GM21381 (cell line): ENCODE results near the gene DLG2.
"Not testable (repeated sequence)": the region's sequence is repeated elsewhere in the genome, so short reads cannot be mapped to it uniquely, and the experiment has no call there.

Experiments used
- ATAC-seq: cut with Tn5 transposase; IDR thresholded peaks from one replicate; pipeline ENCODE4 v1.9.1; 2021; ENCODE audit warnings: mild to moderate bottlenecking, moderate library complexity; ENCODE audit not compliant: unreplicated experiment

DLG2 gene

DNA sequence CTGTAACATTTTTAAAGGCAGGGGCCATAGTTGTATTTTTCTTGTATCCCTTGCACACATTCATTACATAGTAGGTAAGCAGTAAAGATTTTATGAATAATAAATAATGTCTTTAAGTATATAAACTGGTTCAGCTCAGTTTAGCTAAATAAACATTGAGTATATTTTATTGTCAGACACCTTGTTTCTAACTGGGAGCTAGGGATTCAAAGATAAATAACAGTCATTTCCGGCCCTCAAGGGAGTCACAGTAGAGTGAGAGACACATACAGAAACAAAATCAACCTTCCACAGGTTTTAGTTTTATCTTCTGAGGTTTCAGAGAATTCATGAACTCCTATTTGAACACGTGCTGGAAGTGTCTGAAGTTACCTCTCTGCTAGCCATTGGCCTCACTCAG is 760.2 kb downstream of the DLG2 start:
- ATAC-seq = no peak

DNA sequence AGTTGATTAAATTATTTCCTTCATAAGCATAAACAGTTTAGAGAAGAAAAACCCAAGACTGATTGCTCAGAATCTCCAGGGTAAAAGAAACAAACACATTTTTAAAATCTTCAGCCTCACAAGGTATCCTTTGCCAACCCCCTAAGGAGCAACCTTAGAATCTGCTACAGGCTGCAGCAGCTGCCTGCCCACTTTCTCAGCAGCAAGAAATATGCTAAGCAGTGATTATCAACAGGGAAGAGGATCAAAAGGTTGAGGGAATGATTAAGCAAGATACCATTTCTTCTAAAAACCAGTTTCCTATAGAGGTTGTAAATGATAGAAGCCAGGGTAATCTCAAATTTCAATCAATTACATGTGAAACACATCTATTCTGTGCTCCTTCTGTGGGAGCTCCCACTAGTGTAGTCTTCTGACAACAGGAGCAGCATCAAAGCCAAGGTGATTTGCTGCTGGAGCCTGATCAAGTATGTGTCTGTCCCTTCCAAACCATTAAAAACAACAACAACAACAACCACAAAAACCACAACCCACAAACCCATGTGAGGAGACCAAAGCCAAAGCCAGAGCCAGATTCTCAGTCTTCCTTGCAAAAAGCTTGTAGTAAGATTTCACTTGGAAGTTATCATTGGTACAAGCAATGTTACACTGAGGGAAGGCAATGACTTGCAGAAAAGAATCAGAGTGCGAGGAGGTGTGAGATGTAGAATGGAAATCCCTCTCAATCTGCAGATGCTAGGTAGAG is 761.2 kb downstream of the DLG2 start:
- ATAC-seq = no peak

DNA sequence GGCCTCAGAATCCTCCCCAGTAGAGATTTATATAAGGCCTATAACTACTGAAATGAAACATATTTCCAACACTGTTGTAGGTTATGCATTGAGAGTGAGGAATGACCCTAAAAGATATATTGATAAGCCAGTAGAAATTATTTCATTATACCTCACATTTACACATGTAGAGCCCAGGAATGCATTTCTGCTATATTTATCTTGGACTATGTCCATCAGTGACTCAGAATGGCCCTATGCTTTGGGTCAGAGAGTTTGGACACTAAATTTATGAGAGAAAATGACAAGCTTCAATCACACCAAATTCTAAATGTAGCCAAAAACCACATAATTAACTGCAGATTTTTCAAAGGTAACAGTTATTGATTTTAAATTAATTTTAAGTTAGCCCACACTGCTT is 761.9 kb downstream of the DLG2 start:
- no peak for ATAC-seq

DNA sequence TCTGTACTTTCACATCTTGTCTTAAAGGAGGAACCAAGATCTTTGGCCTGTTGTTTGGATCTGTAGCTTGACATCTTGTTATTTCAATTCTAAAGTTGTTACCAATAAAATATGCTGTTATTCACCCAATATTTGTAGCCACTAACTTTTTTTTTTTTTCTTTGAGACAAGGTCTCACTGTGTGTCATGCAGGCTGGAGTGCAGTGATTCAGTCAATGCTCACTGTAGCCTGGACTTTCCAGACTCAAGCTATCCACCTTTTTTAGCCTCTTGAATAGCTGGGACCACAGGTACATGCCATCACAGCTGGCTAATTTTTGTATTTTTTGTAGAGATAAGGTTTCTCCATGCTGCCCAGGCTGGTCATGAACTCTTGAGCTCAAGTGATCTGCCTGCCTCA is 769.4 kb downstream of the DLG2 start:
- no peak for ATAC-seq

DNA sequence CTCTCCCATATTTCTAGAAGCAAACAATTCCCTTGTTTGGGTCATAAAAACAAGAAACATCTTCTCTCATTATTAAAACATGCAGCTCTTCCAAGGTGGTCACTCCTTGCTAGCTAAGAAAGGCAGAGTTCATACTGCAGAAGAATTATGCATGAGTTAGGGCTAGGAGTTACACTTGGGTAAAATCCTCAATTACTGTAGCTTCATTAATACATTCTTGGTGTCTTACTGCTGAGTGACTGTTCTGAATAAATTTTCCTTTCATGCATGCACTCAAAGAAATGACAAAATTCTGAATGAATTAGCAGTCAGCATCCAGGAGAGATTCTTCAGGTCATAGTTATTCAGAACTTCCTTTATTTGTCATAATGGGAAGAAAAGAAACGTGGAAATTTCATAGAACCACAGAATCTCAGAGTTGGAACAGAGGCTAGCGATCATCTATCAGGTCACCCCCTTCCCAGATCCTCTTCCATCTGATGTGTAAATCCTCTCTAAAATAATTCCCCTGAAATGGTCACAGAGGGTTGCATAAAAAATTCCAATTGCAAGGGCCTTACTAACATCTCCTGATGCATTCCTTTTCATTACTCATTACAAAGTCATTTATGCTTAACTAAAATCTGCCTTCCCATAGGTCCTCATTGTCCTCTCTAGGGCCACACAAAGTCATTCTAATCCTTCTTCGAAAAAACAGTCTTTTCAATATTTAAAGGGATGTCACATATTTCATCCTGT is 771.5 kb downstream of the DLG2 start:
- no peak for ATAC-seq

DNA sequence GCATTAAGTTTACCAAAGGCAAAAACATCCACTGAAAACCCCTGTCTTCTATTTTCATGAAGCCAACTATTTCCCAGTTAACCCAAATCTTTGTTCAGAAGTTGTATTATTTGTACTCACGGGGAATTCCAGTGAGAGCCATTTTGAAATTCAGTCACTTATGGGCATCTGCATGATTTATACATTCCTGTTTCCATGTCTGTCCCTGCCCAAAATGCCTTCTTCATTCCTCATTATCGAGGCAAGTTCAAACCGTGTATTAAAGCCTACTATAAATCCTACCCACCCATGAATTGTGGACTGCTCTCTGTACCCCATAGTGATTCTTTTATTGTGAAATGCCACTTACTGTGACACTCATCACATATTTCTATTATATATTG is 772.7 kb downstream of the DLG2 start:
- no peak for ATAC-seq

DNA sequence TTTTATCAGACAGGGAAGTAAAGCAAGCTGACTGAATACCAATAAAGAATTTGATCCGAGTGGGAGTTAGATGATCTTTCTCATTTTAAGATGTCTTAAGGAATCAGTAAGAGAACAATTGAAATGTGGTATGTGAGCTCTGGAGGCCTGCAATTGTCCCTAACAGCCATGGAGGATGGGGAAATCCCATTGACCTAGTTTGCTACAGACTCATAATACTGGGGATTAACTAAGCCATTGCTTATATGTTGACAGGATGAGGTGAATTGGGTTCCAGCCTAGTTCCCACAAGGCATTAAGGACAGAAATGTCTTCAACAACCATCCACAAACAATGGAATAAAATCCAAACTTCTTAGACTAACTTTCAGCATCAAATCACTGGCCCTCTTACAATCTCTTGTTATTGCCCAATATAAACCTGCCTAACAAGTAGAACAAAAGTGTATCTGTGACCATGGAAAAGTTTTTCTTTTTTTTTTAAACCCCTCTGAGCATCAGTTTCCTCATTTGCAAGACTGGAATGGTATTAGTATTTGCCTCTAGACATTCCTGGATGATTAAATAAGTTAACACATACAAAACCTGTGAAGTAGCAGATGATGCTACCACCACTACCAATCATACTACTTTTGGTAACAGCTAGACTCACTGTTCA is 773.2 kb downstream of the DLG2 start:
- ATAC-seq = no peak

DNA sequence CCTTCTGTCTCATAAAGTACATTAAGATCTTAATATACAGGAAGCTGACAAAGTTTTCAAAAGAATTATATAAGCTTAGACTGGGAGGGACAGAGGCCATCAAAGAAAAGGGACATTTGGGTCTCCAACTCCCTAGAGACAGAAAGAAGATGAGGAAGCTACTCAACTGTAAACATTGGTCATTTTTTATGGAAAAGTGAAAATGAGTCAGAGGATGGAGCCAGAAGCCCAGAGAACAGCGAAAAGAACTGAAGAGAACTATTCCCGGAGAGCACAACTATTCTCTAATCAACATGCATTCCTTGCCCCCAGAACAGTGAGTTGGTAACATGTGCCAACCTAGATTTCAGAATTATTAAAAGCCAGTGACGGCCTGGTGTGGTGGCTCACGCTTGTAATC is 779.3 kb downstream of the DLG2 start:
- no peak for ATAC-seq

DNA sequence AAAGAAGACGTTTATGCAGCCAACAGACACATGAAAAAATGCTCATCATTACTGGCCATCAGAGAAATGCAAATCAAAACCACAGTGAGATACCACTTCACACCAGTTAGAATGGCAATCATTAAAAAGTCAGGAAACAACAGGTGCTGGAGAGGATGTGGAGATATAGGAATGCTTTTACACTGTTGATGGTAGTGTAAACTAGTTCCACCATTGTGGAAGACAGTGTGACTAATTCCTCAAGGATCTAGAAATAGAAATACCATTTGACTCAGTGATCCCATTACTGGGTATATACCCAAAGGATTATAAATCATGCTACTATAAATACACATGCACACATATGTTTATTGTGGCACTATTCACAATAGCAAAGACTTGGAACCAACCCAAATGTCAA is 786.9 kb downstream of the DLG2 start:
- ATAC-seq = not testable (repeated sequence)

DNA sequence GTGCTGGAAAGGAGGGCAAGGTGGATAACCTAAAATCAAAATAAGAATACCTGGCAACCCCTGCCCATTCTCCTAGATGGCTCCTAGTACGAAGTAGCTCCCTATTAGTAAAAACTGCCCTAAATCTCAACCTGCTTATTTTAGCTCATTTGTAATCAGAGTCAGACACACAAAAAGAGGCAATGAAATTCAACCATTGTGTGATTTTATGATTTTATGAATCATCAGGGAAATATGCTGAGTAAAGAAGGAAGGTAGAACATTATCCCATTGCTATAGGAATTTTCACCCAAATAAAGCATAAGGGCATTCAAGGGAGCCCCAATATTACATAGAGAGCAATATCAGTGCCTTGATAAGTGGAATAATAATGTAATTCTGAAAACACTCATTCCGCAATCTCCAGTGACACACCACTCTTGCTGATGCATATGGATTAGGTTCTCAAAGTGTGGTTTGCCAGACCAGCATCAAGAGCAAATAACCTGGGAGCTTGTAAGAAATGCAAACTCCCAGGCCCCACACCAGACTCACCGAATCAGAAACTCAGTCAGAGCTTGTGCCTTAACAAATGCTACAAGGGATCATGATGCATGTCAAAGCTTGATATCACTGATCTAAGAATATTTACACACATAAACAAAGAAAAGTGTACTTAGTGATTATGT is 789.6 kb downstream of the DLG2 start:
- no peak for ATAC-seq

DNA sequence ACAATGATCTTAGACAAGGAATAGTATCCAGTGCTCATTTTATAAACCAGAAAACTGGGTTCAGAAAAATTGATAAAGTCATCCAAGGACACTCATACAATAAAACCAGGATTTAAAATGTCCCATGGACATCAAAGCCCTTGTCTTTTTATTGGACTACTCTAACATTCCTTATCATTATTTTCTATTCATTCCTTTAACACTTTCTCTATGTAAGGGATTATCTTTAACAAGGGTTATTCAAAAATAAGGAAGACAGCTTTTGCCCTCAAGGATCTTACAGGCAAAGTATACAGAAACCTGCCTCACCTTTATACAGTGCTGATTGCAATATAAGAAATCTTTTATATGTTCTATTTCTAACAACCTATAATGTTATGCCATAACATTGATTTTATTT is 790.8 kb downstream of the DLG2 start:
- no peak for ATAC-seq

DNA sequence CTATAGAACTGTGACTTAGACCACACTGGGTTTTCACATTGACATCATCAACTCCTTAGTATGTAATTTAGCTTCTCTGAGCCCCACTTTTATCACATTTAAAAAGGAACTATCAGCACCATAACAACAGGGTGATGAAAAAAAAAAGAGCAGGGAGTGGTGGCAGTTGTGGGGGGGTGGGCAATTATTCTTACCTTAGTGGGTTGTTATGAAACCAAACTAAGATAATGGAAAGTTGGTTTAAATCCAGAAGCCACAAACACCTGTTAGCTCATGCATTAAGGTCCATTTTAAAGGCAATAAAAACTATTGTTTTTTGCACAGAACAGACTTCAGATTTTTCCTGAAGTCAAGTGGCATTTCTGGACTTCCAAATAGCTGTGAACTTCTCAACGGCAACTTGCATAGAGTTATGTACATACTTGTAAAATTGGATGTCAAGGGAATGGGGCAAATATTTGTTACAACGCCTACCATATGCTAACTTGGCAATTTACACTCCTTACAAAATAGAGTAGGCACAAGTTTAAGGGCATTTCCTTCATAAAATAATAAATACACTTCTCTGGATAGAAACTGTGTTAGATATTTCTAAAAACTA is 793.6 kb downstream of the DLG2 start:
- no peak for ATAC-seq

DNA sequence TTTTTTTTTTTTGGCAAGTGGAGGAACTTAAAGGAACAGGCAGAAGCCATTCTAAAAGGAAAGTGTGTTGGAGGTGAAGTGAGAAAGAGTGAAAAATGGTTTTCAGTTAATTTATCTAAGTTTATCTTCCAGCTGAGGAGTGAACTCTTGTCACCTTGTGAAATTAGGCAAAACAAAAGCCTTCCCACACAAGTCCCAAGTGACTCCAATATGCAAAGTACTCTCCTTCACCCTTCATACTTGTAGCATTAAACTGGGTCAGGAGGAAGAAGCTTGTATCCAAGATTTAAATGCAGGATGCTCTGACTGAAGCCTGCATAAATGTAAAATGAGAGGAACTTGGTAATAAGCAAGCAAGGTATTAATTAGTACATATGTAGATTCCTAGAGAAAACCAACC is 796.8 kb downstream of the DLG2 start:
- no peak for ATAC-seq

DNA sequence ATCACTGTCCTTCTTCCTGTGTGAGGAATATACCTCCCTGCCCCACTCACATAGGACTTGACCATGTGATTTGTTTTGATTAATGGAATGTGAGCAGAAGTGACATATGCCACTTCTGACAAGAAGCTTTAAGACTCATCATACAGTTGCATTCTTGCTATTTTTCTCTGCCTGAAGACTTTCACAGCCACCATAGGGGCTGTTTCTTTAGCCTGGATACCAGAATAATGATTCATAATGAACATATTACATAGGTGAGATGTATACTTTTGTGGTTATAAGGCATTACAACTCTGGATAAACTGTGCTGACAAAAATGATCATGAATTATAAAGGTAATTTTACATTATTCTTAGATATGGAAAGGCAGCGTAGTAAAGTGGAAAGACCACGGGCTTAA is 798.0 kb downstream of the DLG2 start:
- no peak for ATAC-seq

DNA sequence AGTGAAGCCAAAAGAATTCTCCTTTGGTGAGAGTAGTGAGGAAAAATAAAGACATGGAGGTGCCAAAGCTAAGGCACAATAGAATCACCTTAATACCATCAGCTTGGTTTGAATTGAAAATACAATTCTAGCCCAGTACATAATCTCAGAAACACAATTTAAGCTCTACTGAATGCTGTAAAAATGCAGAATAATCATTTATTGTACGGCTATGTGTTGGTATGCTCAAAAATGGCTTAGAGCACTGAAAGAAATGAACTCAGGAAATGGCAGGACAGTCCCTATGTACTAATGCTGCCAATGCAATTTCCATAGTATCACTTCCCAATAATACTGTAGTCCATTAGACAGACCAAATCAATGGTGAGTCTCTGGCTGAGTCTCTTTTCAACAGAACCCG is 798.5 kb downstream of the DLG2 start:
- ATAC-seq = no peak

DNA sequence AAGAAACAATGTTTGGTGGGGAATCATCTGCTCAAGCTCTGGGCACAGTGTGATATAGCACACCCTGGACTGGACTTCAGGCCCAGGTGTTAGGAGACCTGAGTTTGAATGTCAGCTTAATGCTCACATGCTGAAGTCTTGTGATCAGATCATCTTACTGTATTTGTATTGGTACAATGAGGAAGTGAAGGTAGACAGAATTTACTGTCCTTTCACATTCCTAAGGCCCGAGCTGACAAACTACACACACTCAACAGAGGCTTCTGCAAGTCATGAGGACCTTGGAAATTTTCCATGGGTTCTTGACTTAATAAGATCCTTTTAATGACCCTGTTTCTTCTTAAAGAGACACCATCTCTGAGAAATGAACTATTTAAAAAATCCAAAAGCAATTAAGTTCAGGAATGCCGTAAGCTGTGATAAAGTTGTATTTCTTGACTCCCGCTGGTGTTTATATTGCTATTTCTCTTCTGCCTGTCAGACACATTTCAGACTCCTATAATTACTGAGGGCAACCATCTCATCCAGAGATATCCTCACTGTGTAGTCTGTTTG is 802.0 kb downstream of the DLG2 start:
- ATAC-seq = no peak

DNA sequence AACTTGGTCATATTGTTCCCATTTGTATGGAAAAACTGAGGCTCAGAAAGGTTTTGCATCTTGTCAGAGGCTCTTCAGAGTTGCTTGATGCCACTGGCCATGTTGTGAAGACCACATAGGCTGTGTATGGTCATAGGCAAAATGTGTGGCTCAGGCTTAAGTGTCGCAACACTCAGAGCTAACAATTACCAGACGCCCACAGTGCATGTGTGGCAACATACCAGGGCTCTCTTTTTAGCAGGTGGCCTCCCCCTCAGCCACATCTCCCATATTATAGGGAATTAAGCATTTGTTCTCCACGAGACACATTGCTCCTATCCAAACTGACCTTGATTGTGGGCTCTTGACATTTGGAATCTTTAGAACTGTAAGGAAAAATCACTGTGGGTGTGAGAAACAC is 802.5 kb downstream of the DLG2 start:
- ATAC-seq = no peak

DNA sequence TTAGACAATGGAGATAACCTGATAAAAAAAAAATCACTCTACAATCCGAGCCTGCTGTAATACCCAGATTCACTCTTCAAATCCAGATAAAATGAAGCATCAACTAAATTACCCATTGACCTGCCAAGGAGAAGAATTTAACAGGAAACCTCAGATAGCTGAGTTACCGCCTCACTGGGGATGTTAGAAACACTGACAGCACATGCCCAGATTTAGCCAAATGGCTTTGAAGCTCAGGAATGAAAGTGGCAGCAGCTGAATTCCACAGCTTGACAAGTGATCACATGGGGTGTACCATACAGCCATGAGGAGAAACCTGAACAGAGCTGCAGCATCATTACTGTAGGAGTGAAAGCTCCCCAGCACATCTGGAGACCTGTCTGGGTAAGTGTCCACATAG is 807.6 kb downstream of the DLG2 start:
- ATAC-seq = no peak

DNA sequence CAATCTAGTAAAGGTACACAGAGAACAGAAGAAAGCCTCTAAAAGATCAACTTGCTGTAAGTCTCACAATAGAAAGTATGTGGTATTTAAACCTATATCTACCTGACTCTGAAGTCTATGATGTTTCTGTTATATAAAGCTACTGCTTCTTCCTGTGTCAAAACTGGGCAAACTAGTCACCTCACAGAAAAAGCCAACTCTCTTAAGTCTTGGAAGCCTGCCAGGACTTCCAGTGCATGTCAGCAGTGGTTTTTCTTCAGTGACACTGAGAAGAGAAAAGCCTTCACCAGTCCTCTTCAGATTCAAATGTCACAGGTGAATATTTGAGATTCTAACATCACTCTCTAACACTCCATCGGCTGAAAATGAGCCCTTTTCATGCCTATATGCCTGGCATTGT is 808.0 kb downstream of the DLG2 start:
- ATAC-seq = no peak

DNA sequence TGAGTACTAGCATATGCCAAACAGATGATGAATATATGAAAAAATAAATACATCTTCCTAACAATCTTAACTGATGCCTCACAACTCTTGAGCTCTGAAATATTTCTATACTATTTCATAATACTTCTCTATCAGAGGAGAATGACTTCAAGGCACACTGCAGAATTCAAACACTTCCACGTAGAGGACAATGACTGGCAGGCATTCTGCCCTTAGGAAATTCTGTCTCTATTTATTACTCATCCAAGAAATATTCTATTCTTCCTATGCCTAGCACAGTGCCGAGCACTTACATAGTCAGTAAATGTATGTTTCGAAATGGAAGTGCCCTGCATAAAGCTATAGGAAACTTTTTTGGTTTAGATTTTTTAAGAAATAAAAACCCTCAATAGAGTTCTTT is 809.1 kb downstream of the DLG2 start:
- ATAC-seq = no peak

DNA sequence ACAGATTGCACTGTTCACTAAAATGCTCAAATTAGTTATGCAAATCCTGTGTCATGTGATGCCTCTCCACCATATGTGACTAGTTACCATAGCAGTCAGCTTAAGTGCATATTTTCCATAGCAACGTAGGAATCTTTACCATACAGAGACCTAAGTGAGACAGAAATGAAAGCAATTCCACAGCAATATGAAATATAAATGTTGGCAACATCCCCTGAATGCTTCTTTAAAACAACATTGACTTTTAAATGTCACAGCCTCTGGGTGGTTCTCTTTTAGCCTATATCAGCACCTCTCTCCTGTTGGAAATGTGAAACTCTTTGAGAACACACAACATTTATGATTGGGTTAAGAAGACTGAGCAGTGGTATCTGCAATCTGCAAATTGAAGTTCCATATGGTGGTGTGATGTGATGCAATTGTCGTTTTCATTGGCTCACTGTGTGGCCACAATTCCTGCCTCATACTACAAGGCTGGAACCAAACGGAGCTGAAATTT is 814.6 kb downstream of the DLG2 start:
- no peak for ATAC-seq
